Neuronal stem cell (in vitro differentiated cells): ENCODE data around the gene REXO1.
A peak's percentile ranks its signal among the peaks of the same experiment; 100 is the strongest.

ENCODE experiments used
- DNase-seq: peaks from one replicate; pipeline ENCODE4 v3.0.0-alpha.2; 2013; ENCODE audit warnings: low spot score
- H2AFZ ChIP-seq: one replicate; pipeline ENCODE4 v1.6.1; 2013; ENCODE audit warnings: mild to moderate bottlenecking, low read length, inconsistent platforms
- H2AK5ac ChIP-seq: 2 replicates; pipeline ENCODE4 v1.6.1; 2013; ENCODE audit warnings: low read depth, mild to moderate bottlenecking, inconsistent platforms, low read length, moderate library complexity, mixed read lengths
- H2BK120ac ChIP-seq: 2 replicates; pipeline ENCODE4 v1.6.1; 2013; ENCODE audit warnings: low read depth, mild to moderate bottlenecking, inconsistent platforms, low read length, moderate library complexity, mixed read lengths
- H2BK12ac ChIP-seq: one replicate; pipeline ENCODE4 v1.6.1; 2013; ENCODE audit warnings: low read length, inconsistent platforms
- H2BK15ac ChIP-seq: 2 replicates; pipeline ENCODE4 v1.6.1; 2013; ENCODE audit warnings: mild to moderate bottlenecking, low read length, inconsistent platforms, mixed read lengths
- H2BK5ac ChIP-seq: one replicate; pipeline ENCODE4 v1.6.1; 2013; ENCODE audit warnings: inconsistent platforms, mild to moderate bottlenecking, low read length, moderate library complexity
- H3K14ac ChIP-seq: one replicate; pipeline ENCODE4 v1.6.1; 2013; ENCODE audit warnings: low read length, inconsistent platforms
- H3K18ac ChIP-seq: 2 replicates; pipeline ENCODE4 v1.6.1; 2013; ENCODE audit warnings: low read length, inconsistent platforms
- H3K23ac ChIP-seq: 2 replicates; pipeline ENCODE4 v1.6.1; 2013; ENCODE audit warnings: low read depth, mild to moderate bottlenecking, mixed read lengths, low read length, inconsistent platforms; ENCODE audit not compliant: poor library complexity
- H3K27ac ChIP-seq: replicated peaks from 3 replicates; pipeline ENCODE4 v1.5.1; 2013; ENCODE audit warnings: low read length, inconsistent platforms
- H3K27me3 ChIP-seq, 3 experiments: 2 replicates each; pipeline ENCODE4 v1.6.1; 2013; ENCODE audit warnings: low read length in 3 of 3, mild to moderate bottlenecking in 2 of 3, inconsistent platforms in 1 of 3, low read depth in 1 of 3, mixed read lengths in 1 of 3, moderate library complexity in 1 of 3; ENCODE audit not compliant: control insufficient read depth in 3 of 3, insufficient read depth in 3 of 3
- H3K36me3 ChIP-seq, 2 donors: replicated peaks in 1 of 2; 2 replicates each; pipeline ENCODE4 v1.6.1; 2013; ENCODE audit warnings: low read length in 2 of 2; ENCODE audit not compliant: control insufficient read depth in 2 of 2, insufficient read depth in 2 of 2
- H3K4ac ChIP-seq: 2 replicates; pipeline ENCODE4 v1.6.1; 2013; ENCODE audit warnings: inconsistent platforms, mild to moderate bottlenecking, low read length, moderate library complexity
- H3K4me1 ChIP-seq, 2 donors: 1 replicate in 1 of 2; 2 replicates in 1 of 2; pipeline ENCODE4 v1.6.1; 2013; ENCODE audit warnings: low read length in 2 of 2, low read depth in 1 of 2; ENCODE audit not compliant: control insufficient read depth in 2 of 2, insufficient read depth in 1 of 2
- H3K4me2 ChIP-seq: one replicate; pipeline ENCODE4 v1.6.1; 2013; ENCODE audit warnings: mild to moderate bottlenecking, low read length, inconsistent platforms; ENCODE audit not compliant: insufficient read depth, poor library complexity, severe bottlenecking
- H3K4me3 ChIP-seq, 2 donors: 2 replicates each; pipeline ENCODE4 v1.5.1; 2013; ENCODE audit warnings: low read length in 2 of 2, mild to moderate bottlenecking in 2 of 2, inconsistent platforms in 1 of 2, moderate library complexity in 1 of 2
- H3K79me1 ChIP-seq: one replicate; pipeline ENCODE4 v1.6.1; 2013; ENCODE audit warnings: low read depth, mild to moderate bottlenecking, inconsistent platforms, low read length, moderate library complexity
- H3K9ac ChIP-seq: one replicate; pipeline ENCODE4 v1.6.1; 2013; ENCODE audit warnings: mild to moderate bottlenecking, low read depth, low read length, inconsistent platforms; ENCODE audit not compliant: poor library complexity
- H3K9me3 ChIP-seq, 2 donors: replicated peaks in 1 of 2; 2 replicates each; pipeline versions ENCODE3 to v1.6.1; 2013; ENCODE audit warnings: low read length in 2 of 2, mild to moderate bottlenecking in 2 of 2, inconsistent platforms in 1 of 2, low read depth in 1 of 2, mixed read lengths in 1 of 2, moderate library complexity in 1 of 2; ENCODE audit not compliant: control insufficient read depth in 2 of 2, insufficient read depth in 1 of 2
- H4K8ac ChIP-seq: one replicate; pipeline ENCODE4 v1.6.1; 2013; ENCODE audit warnings: low read depth, mild to moderate bottlenecking, inconsistent platforms, low read length, moderate library complexity
- H4K91ac ChIP-seq: one replicate; pipeline ENCODE4 v1.6.1; 2013; ENCODE audit warnings: low read length, low read depth, mild to moderate bottlenecking, inconsistent platforms; ENCODE audit not compliant: poor library complexity
- WGBS, 2 donors: extraction: QIAGEN DNeasy Blood & Tissue Kit; methylation state at CpG; one replicate each; pipeline ENCODE4 v1.1.7; 2013; ENCODE audit warnings: missing lambda C conversion rate in 2 of 2, mixed read lengths in 1 of 2; ENCODE audit not compliant: insufficient read length in 2 of 2, insufficient replicate concordance in 1 of 2; ENCODE audit errors: extremely low coverage in 2 of 2; 5-methylcytosine and 5-hydroxymethylcytosine counted together

Gene REXO1

GRCh38 chr19:1874554-1875185 is 26.4 kb upstream of the REXO1 start:
- peaks cover 0 to 2% of the 10 kb centered on the region in 2 donors for H3K9me3 ChIP-seq
- no peaks in the 10 kb centered on the region for H3K27me3 ChIP-seq
- H2BK5ac ChIP-seq, result no peak overlapping the region
- H3K79me1 ChIP-seq, result peaks cover 19% of the 10 kb centered on the region
- H3K4me2 ChIP-seq, result no peak overlapping the region
- no peak overlapping the region for H3K23ac ChIP-seq
- H4K8ac ChIP-seq, result no peak overlapping the region
- H3K4me1 ChIP-seq, result peaks cover 8 to 22% of the 10 kb centered on the region in 2 donors
- H3K18ac ChIP-seq, result no peak overlapping the region
- DNase-seq, result no peak
- no peak overlapping the region for H2AK5ac ChIP-seq
- H3K27ac ChIP-seq, result no peak overlapping the region
- H2BK120ac ChIP-seq, result no peak overlapping the region
- H2BK12ac ChIP-seq, result no peak overlapping the region
- H3K4me3 ChIP-seq, result peak overlapping the region in 1 of 2 donors; percentile 93
- H3K9ac ChIP-seq, result no peak overlapping the region
- H4K91ac ChIP-seq, result no peak overlapping the region
- H2AFZ ChIP-seq, result no peak overlapping the region
- H3K36me3 ChIP-seq, result peaks cover 3 to 24% of the 10 kb centered on the region in 2 donors
- no CpG with 5 or more reads among the region's 16 CpGs for WGBS, 2 donors
- no peak overlapping the region for H3K14ac ChIP-seq
- no peak overlapping the region for H2BK15ac ChIP-seq
- H3K4ac ChIP-seq, result no peak overlapping the region

- H3K27ac ChIP-seq, result no peak overlapping the region
- no peak overlapping the region for H3K14ac ChIP-seq
- H3K4ac ChIP-seq, result no peak overlapping the region
Observed at GRCh38 chr19:1873524-1874473, 25.5 kb upstream of the REXO1 start.

GRCh38 chr19:1872807-1873523 is 24.7 kb upstream of the REXO1 start:
- no peak overlapping the region for H3K9ac ChIP-seq
- H3K9me3 ChIP-seq, result peaks cover 0 to 2% of the 10 kb centered on the region in 2 donors
- H3K23ac ChIP-seq, result peak overlapping the region; percentile 55
- peaks cover 3 to 24% of the 10 kb centered on the region in 2 donors for H3K36me3 ChIP-seq
- WGBS, 2 donors, result no CpG with 5 or more reads among the region's 25 CpGs
- H2BK120ac ChIP-seq, result no peak overlapping the region
- H3K4me3 ChIP-seq, result no peak overlapping the region
- peaks cover 19% of the 10 kb centered on the region for H3K79me1 ChIP-seq
- peak overlapping the region; percentile 18 for H3K4me2 ChIP-seq
- no peak overlapping the region for H3K14ac ChIP-seq
- H3K4ac ChIP-seq, result no peak overlapping the region
- no peak overlapping the region for H3K18ac ChIP-seq
- DNase-seq, result no peak
- no peak overlapping the region for H2AFZ ChIP-seq
- H2BK15ac ChIP-seq, result no peak overlapping the region
- H3K27ac ChIP-seq, result no peak overlapping the region
- peak overlapping the region; percentile 5 for H2AK5ac ChIP-seq
- H2BK12ac ChIP-seq, result no peak overlapping the region
- H4K8ac ChIP-seq, result no peak overlapping the region
- H3K4me1 ChIP-seq, result peaks cover 8 to 22% of the 10 kb centered on the region in 2 donors
- no peak overlapping the region for H2BK5ac ChIP-seq
- no peak overlapping the region for H4K91ac ChIP-seq
- no peaks in the 10 kb centered on the region for H3K27me3 ChIP-seq

More at GRCh38 chr19:1873524-1874473, 25.5 kb upstream of the REXO1 start:
- peaks cover 3 to 24% of the 10 kb centered on the region in 2 donors for H3K36me3 ChIP-seq
- no peak overlapping the region for H4K91ac ChIP-seq
- H4K8ac ChIP-seq, result no peak overlapping the region
- H2BK12ac ChIP-seq, result no peak overlapping the region
- no peak overlapping the region for H2BK15ac ChIP-seq
- peak overlapping the region; percentile 55 for H3K23ac ChIP-seq
- H2AFZ ChIP-seq, result no peak overlapping the region
- no peak for DNase-seq
- peaks cover 19% of the 10 kb centered on the region for H3K79me1 ChIP-seq
- peak overlapping the region; percentile 5 for H2AK5ac ChIP-seq
- H2BK5ac ChIP-seq, result no peak overlapping the region
- peaks cover 0 to 2% of the 10 kb centered on the region in 2 donors for H3K9me3 ChIP-seq
- H3K4me2 ChIP-seq, result peak overlapping the region; percentile 11
- peaks cover 8 to 22% of the 10 kb centered on the region in 2 donors for H3K4me1 ChIP-seq
- H3K4me3 ChIP-seq, result peak overlapping the region in 1 of 2 donors; percentile 93
- H3K18ac ChIP-seq, result no peak overlapping the region
- H3K27me3 ChIP-seq, result no peaks in the 10 kb centered on the region
- H3K9ac ChIP-seq, result no peak overlapping the region
- WGBS, 2 donors, result no CpG with 5 or more reads among the region's 29 CpGs
- no peak overlapping the region for H2BK120ac ChIP-seq
